Hepatocyte (in vitro differentiated cells): ENCODE measurements around the gene RAPGEF5. TPM values are rescaled to one million over a fixed set of nuclear protein-coding genes. Genes with fewer than 3 reads are reported as not detected.

Experiments
- DNase-seq: peaks from one replicate; pipeline ENCODE4 v3.0.0-alpha.2; 2016; ENCODE audit warnings: low spot score
- H2AFZ ChIP-seq: fragments of 200-600 bp; sonication (generic); 2 replicates; pipeline ENCODE4 v1.6.0; 2016; ENCODE audit warnings: antibody characterized with exemption, mild to moderate bottlenecking
- H3K27ac ChIP-seq: fragments of 200-600 bp; sonication (generic); 2 replicates; pipeline ENCODE4 v1.5.1; 2016; ENCODE audit warnings: mild to moderate bottlenecking
- H3K27me3 ChIP-seq: fragments of 200-600 bp; sonication (generic); 2 replicates; pipeline ENCODE4 v1.6.1; 2016
- H3K36me3 ChIP-seq: fragments of 200-600 bp; sonication (generic); replicated peaks from 2 replicates; pipeline ENCODE4 v1.5.1; 2016; ENCODE audit warnings: low read depth; ENCODE audit not compliant: insufficient read depth
- H3K4me1 ChIP-seq: fragments of 200-600 bp; sonication (generic); 2 replicates; pipeline ENCODE4 v1.5.1; 2016; ENCODE audit warnings: mild to moderate bottlenecking, moderate library complexity; ENCODE audit not compliant: insufficient read depth
- H3K4me2 ChIP-seq: fragments of 200-600 bp; sonication (generic); 2 replicates; pipeline ENCODE4 v1.6.0; 2016
- H3K4me3 ChIP-seq: fragments of 200-600 bp; sonication (generic); 2 replicates; pipeline ENCODE4 v1.5.1; 2016; ENCODE audit warnings: mild to moderate bottlenecking
- H3K79me2 ChIP-seq: fragments of 200-600 bp; sonication (generic); 2 replicates; pipeline ENCODE4 v1.6.0; 2017; ENCODE audit warnings: mild to moderate bottlenecking
- H3K9me2 ChIP-seq: fragments of 200-600 bp; sonication (generic); replicated peaks from 2 replicates; pipeline ENCODE4 v1.6.0; 2017; ENCODE audit warnings: mild to moderate bottlenecking; ENCODE audit not compliant: insufficient read depth
- H3K9me3 ChIP-seq: fragments of 200-600 bp; sonication (generic); 2 replicates; pipeline ENCODE4 v1.5.1; 2016; ENCODE audit warnings: low read depth, mild to moderate bottlenecking
- H4K20me1 ChIP-seq: fragments of 200-600 bp; sonication (generic); 2 replicates; pipeline ENCODE4 v1.6.0; 2016; ENCODE audit warnings: mild to moderate bottlenecking; ENCODE audit not compliant: insufficient read depth, poor library complexity, severe bottlenecking
- CTCF ChIP-seq: fragments of 200-600 bp; sonication (generic); IDR thresholded peaks from 2 replicates; pipeline ENCODE4 v1.5.1; 2016; ENCODE audit warnings: antibody characterized with exemption, mild to moderate bottlenecking; ENCODE audit not compliant: poor library complexity
- EZH2 ChIP-seq: fragments of 200-600 bp; sonication (generic); IDR thresholded peaks from 2 replicates; pipeline ENCODE4 v1.6.1; 2016; ENCODE audit warnings: antibody characterized with exemption, mild to moderate bottlenecking, borderline replicate concordance
- EZH2phosphoT487 ChIP-seq: fragments of 200-600 bp; sonication (generic); IDR thresholded peaks from one replicate; pipeline ENCODE4 v1.6.1; 2018; ENCODE audit warnings: antibody characterized with exemption, mild to moderate bottlenecking, low read depth, moderate library complexity; ENCODE audit not compliant: unreplicated experiment, severe bottlenecking
- WGBS: methylation state at CpG from one replicate; pipeline ENCODE4 v1.1.6; 2016; ENCODE audit warnings: low lambda C conversion rate; ENCODE audit errors: missing lambda C conversion rate; 5-methylcytosine and 5-hydroxymethylcytosine counted together
- polyA plus RNA-seq: library from polyadenylated mRNA; unstranded; fragments of >200 nt; fragmentation: Nextera tagmentation; extraction: Ambion mirVana; gene quantifications from 2 replicates; pipeline ENCODE4 v1.2.1, GENCODE V29; 2016
- total RNA-seq: library from RNA; depleted of rRNA; stranded (reverse); fragments of >200 nt; gene quantifications from 2 replicates; pipeline ENCODE4 v1.2.3, GENCODE V29; 2014

The RAPGEF5 gene
- total and polyA plus RNA-seq, 2 experiments from 2014 or later = 5.2 to 14.5 TPM

- 29% methylated on average over 13 of the region's 13 CpGs for WGBS
- Histone ChIP-seq H4K20me1 (no peaks in the 10 kb centered on the region), H3K79me2 (no peaks in the 10 kb centered on the region), H3K27ac (peak overlapping the region; percentile 65), H3K4me1 (peaks cover 14% of the 10 kb centered on the region), H3K9me2 (no peaks in the 10 kb centered on the region), H3K27me3 (no peaks in the 10 kb centered on the region), H3K4me3 (no peak overlapping the region), H3K36me3 (no peaks in the 10 kb centered on the region), H3K4me2 (peak overlapping the region; percentile 59), H3K9me3 (no peaks in the 10 kb centered on the region), H2AFZ (peak overlapping the region; percentile 30)
- no peak for TF ChIP-seq EZH2
- TF ChIP-seq EZH2phosphoT487 = no peak
- TF ChIP-seq CTCF = no peak
- peak; percentile 28 for DNase-seq
Measured at GRCh38 chr7:22393913-22394729, 37.2 kb upstream of the RAPGEF5 start.

- 61% methylated on average over 1 of the region's 1 CpG for WGBS
- no peak overlapping the region for H2AFZ ChIP-seq
- no peaks in the 10 kb centered on the region for H3K27me3 ChIP-seq
- no peak overlapping the region for H3K4me3 ChIP-seq
- no peaks in the 10 kb centered on the region for H3K9me3 ChIP-seq
- no peaks in the 10 kb centered on the region for H3K36me3 ChIP-seq
- H3K4me1 ChIP-seq = peaks cover 14% of the 10 kb centered on the region
- H3K9me2 ChIP-seq = no peaks in the 10 kb centered on the region
- no peak overlapping the region for H3K4me2 ChIP-seq
- TF ChIP-seq EZH2phosphoT487 (no peak), EZH2 (no peak), CTCF (no peak)
- no peaks in the 10 kb centered on the region for H4K20me1 ChIP-seq
- DNase-seq = no peak
- H3K79me2 ChIP-seq = no peaks in the 10 kb centered on the region
- no peak overlapping the region for H3K27ac ChIP-seq
Measured at GRCh38 chr7:22390516-22390915, 33.6 kb upstream of the RAPGEF5 start.

- no peaks in the 10 kb centered on the region for H3K9me2 ChIP-seq
- WGBS = 84% methylated on average over 2 of the region's 2 CpGs
- TF ChIP-seq EZH2 = no peak
- no peak for TF ChIP-seq CTCF
- no peak for TF ChIP-seq EZH2phosphoT487
- H3K4me2 ChIP-seq = no peak overlapping the region
- peaks cover 13% of the 10 kb centered on the region for H3K4me1 ChIP-seq
- no peak for DNase-seq
- H2AFZ ChIP-seq = no peak overlapping the region
- H3K9me3 ChIP-seq = no peaks in the 10 kb centered on the region
- H3K36me3 ChIP-seq = no peaks in the 10 kb centered on the region
- no peak overlapping the region for H3K4me3 ChIP-seq
- H3K27me3 ChIP-seq = no peaks in the 10 kb centered on the region
- no peaks in the 10 kb centered on the region for H4K20me1 ChIP-seq
- no peaks in the 10 kb centered on the region for H3K79me2 ChIP-seq
- H3K27ac ChIP-seq = no peak overlapping the region
Measured at GRCh38 chr7:22389892-22390291, 32.9 kb upstream of the RAPGEF5 start.
